NCI-H2107 (cell line): Measurements from ENCODE around the gene FNIP1.
"Not testable (repeated sequence)": the region's sequence is repeated elsewhere in the genome, so short reads cannot be mapped to it uniquely, and the experiment has no call there.

Source experiments
- DNase-seq: peaks from one replicate; lab custom pipeline; 2025; lab: John Stamatoyannopoulos, UW

Gene FNIP1

DNA sequence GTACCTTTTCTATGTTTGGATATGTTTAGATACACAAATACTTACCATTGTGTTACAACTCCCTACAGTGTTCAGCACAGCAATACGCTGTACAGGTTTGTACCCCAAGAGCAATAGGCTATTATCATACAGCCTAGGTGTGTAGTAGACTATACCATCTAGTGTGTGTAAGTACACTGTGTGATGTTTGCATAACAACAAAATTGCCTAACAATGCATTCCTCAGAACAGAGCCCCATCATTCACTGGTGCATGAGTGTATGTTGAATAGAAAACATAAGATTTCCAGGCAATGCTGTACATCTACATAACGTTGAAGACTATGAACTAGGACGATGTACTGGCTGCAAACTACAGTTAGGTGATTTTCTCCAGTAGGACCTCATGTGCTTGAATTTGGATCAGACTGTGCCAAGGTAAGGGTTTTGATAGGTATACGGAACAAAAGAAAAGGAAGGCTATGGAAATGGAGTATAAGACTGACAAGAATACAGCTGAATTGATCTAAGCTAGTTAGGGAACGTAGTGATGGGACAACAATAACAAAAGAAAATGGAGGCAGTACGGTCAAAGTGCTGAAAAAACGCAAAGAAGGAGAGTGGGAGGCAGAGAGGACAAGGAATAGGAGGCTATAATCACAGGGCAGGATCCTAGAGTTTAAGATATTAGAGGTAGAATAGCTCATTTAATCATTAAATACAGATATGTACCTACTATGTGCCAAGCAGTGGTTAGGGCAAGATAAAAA lies 46.9 kb downstream of the FNIP1 start:
- no peak for DNase-seq

DNA sequence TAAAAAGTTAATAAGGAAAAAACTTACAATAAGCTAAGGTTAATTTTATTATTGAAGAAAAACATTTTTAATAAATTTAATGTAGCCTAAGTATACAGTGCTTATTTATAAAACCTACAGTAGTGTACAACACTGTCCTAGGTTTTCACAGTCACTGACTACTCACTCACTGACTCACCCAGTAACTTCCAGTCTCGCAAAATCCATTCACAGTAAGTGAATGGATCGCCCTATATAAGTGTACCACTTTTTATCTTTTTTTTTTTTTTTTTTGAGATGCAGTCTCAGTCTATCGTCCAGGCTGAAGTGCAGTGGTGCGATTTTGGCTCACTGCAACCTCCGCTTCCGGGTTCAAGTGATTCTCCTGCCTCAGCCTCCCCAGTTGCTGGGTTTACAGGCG lies 47.7 kb downstream of the FNIP1 start:
- DNase-seq, result no peak

DNA sequence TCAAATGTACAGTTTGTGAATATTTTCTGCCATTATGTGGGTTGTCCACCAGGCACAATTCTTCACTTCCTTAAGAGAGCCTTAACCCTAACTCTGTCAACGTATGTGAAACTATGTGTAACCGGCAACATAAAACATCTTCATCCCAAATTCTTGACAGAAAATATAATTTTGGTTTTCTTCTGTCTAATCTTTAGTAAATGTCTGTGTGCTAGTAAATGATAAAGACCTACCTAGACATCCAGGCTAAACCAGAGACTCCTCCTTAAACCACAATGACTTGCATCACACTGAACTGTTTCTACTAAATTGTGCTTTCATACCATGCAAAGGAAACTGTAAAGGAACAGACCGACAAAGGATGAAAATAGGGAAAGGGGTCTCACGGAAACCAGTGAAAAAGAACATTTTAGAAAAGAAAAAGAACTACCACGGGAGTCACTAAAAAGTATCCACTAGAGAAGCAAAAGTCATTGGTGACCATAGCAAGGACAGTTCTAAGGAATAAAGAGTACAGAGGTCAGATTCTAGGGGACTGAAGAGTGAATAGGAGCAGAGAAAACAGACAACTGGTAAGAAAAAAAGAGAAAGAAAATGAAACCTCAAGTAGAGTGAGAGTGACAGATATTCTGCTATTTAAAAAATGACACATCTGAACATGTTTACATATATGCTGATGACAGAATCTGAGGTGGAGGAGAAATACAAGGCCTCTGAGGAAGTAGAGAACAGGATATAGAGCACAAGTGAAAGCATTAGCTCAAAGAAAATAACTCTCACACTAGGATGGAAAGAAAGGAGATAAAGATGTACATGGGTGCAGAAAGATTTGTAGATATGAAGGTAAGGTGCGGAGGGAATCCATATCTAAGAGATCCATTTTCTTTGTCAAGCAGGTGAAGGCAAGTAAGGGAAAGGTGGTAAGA lies 49.4 kb downstream of the FNIP1 start:
- no peak for DNase-seq

DNA sequence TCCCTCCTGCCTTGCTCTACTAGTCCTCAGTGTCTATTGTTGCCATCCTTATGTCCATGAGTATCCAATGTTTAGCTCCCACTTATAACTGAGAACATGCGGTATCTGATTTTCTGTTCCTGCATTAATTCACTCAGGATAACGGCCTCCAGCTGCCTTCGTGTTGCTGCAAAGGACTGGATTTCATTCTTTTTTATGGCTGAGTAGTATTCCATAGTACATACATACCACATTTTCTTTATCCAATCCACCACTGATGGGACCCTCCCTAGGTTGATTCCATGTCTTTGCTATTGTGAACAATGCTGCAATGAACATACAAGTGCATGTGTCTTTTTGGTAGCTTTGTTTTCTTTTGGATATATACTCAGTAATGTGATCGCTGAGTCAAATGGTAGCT lies 50.4 kb downstream of the FNIP1 start:
- no peak for DNase-seq

DNA sequence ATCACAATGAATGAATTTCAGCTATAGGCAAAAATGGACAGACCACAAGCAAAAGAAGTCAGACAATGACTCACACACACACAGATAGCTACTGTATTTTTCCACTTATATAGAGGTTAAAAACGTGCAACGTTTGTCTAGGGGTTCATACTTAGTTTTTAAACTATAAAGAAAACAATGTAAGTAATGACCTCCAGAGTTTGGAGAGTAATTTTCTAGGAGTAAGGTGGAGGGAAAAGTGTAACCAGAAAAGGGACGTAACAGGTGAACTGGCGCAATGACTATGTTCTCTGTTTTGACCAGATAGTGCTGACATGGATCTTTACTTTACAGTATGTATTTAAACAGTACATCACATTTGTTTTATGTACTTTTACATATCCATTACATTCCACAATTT lies 51.1 kb downstream of the FNIP1 start:
- no peak for DNase-seq

DNA sequence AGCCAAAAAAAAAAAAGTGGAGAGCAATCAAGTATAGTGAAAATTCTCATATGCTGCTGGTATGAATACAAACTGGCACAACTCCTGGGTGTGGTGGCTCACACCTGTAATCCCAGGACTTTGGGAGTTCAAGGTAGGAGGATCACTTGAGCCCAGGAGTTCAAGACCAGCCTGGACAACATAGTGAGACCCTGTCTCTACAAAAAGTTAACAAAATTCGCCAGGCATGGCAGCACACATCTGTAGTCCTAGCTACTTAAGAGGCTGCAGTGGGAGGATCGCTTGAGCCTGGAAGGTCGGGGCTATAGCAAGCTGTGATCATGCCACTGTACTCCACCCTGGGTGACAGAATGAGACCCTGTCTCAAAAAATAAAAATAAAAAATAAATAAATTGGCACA lies 51.7 kb downstream of the FNIP1 start:
- DNase-seq, result no peak

DNA sequence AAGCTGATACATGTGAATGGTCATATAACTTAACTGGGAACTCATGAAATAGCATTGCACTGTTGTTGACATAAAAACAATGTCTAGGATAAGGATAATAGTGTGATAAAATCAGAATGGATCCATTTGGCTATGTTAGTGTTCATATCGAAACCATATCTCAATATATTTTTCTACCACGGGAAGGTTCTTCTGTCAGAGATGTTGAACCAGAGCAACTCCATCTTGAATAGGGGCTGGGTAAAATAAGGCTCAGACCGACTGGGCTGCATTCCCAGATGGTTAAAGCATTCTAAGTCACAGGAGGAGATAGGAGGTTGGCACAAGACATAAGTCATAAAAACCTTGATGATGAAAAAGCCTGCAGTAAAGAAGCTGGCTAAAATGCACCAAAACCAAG lies 56.3 kb downstream of the FNIP1 start:
- no peak for DNase-seq

DNA sequence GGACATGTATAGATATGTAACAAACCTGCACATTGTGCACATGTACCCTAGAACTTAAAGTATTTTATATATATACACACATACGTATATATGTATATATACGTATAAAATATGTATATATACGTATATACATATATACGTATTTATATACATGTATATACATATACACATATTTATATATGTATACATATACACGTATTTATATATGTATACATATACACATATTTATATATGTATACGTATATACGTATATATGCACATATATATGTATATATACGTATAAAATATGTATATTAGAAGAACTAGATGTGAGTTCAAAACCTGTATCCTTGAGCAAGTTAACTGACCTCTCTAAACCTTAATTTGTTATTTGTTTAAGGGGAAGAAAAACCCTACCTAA lies 61.4 kb downstream of the FNIP1 start:
- DNase-seq, result no peak

DNA sequence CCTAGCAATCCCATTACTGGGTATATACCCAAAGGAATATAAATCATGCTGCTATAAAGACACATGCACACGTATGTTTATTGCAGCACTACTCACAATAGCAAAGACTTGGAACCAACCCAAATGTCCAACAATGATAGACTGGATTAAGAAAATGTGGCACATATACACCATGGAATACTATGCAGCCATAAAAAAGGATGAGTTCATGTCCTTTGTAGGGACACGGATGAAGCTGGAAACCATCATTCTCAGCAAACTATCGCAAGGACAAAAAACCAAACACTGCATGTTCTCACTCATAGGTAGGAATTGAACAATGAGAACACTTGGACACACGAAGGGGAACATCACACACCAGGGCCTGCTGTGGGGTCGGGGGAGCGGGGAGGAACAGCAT lies 61.9 kb downstream of the FNIP1 start:
- DNase-seq, result not testable (repeated sequence)

DNA sequence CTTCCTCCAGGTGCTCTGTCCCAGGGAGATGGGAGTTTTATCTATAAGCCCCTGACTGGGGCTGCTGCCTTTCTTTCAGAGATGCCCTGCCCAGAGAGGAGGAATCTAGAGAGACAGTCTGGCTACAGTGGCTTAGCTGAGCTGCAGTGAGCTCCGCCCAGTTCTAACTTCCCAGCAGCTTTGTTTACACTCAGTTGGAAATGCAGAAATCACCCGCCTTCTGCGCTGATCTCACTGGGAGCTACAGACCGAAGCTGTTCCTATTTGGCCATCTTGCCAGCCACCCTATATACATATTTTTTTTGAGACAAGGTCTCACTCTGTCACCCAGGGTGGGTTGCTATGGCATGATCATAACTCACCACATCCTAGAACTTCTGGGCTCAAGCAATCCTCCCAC lies 67.5 kb downstream of the FNIP1 start:
- DNase-seq, result not testable (repeated sequence)

DNA sequence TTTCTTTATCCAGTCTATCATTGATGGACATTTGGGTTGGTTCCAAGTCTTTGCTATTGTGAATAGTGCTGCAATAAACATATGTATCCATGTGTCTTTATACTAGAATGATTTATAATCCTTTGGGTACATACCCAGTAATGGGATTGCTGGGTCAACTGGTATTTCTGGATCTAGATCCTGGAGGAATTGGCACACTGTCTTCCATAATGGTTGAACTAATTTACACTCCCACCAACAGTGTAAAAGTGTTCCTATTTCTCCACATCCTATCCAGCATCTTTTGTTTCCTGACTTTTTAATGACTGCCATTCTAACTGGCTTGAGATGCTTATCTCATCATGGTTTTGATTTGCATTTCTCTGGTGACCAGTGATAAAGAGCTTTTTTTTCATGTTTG lies 72.7 kb downstream of the FNIP1 start:
- DNase-seq, result not testable (repeated sequence)

DNA sequence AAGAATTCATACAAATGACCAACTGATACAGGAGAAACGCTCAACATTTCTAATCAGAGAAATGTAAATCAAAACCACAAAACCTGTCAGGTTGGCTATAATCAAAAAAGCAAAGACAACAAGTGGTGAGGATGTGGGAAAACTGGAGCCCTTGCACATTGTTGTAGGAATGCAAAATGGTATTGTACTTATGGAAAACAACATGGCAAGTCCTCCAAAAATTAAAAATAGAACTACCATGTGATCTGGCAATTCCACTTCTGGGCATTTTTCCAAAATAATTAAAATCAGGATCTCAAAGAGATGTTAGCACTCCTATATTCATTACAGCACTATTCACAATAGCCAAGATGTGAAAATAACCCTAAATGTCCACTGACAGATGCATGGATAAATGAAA lies 76.1 kb downstream of the FNIP1 start:
- DNase-seq, result peak; percentile 1

DNA sequence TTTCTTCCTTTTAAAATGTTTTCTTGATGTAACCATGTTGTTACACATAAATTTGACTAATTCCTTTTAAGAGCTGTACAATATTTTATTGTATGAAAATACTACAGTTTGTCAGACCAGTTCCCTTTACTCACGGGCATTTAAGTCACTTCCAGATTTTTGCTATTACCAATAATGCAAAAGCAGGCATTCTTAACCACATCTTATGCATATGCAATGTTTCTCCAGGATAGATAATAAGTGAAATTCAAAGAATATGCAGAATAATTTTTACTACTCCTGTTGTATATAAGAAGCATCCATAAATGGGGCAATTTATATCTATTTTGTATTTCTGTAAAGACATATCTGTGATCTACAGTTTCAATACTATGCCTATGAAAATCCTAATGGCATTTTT lies 77.3 kb downstream of the FNIP1 start:
- DNase-seq, result no peak

DNA sequence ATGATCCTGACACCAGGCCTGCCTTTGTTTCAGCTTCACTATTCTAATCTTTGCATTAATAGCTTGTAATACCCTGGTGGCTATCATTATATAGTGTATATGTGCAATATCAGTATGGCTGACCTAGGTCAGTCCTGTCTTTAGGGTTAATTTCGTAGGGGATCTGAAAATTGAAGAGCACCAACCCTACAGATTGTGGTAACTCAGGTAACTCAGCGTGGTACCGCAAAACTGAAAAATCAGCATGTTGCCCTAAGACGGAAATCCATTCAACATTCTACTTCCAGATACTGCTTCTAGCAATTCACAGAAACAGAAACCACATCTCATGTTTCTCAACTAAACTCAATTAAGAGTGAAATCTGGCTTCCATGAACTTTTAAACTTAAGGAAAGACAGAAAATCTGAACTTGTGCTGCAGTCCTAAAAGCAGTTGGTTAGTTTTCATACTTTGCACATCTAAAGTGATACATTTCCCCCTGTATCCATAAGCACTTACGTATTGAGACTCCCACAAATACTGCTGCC lies 78.3 kb downstream of the FNIP1 start:
- DNase-seq, result no peak

DNA sequence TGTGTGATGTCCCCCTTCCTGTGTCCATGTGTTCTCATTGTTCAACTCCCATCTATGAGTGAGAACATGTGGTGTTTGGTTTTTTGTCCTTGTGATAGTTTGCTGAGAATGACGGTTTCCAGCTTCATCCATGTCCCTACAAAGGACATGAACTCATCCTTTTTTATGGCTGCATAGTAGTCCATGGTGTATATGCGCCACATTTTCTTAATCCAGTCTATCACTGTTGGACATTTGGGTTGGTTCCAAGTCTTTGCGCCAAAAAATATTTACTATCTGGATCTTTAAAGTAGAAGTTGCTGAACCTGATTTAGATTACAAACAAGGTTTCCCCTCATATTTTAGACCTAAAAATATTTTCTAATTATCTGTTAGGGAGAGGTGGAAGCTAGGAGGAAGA lies 79.7 kb downstream of the FNIP1 start:
- DNase-seq, result not testable (repeated sequence)

DNA sequence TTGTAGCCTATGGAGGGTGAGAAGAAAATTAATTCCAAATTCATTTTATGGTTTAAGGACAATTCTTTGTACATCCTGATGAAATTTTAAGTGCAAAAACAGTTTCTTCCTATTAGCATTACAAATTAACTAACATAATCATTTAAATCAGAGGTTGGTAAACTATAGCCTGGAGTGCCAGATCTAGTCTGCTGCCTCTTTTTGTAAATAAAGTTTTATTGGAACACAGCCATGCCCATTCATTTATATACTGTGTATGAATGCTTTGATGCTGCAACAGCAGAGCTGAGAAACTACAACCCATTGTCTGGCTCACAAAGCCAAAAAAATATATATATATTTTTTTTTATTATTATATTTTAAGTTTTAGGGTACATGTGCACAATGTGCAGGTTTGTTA lies 80.2 kb downstream of the FNIP1 start:
- no peak for DNase-seq

DNA sequence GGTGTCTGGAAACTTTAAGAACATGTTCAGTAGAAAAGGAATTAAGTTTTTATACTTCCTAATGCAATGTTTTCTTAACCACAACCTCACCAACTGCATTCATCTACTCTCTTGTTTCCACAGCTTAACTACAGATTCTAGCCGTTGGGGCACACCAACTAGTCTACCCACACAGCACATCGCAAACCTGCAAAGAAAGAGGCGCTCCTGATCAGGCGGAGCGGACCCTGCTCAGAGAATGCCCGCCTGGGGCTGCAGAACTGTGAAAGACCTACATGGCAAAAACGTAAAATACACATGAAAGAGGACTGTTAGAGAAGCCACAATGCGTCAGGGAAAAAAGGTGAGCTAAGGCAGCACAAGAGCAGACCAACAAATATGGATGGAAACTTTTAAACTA lies 86.4 kb downstream of the FNIP1 start:
- DNase-seq, result no peak

DNA sequence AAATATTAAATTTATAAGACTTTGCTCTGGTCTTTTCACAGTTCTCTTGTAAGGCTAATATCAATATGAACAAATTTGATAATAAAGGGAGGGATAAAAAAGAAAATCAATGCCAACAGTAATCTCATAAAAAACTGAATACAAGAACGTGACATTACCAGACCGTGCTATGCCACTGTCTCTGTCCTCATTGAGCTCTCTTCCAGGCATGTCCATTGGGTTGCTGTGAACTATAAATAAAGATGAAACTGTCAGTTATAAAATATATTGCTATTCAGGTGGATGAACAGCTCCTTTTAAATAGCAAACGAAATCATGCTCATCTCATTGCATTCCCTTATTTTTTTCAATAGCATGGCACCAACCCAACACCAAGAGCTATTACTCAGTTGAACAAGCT lies 87.8 kb downstream of the FNIP1 start:
- no peak for DNase-seq

DNA sequence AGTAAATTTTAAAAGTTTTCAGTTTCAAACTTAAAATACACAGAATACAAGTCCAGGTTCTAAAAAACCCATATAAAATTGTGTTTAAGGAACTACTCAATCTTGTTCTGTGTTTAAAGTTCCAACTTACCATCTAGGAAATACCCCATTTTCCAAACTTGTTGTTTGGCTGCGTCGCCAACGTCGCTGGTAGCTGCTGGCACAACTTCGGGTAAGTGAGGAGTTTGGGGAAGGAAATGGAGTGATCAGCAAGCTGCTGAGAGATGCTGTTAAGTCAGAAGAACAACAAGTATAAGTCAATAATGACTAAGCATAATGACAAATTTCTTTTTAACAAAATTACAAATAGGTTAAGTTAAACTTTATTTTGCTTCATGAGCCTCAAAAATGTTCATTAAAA lies 90.5 kb downstream of the FNIP1 start:
- no peak for DNase-seq

DNA sequence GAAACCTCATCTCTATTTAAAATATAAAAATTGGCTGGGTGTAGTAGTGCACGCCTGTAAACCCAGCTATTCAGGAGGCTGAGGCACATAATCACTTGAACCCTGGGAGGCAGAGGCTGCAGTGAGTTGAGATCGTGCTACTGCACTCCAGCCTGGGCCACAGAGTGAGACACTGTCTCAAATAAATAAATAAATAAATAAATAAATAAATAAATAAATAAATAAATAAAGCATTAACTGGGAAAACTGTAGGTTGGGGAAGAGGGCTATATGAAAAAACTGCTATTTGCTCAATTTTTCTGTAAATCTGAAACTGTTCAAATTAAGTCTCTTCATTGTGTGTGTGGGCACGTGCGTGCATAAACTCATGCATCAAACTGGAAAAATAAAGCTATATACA lies 101.9 kb downstream of the FNIP1 start:
- no peak for DNase-seq

DNA sequence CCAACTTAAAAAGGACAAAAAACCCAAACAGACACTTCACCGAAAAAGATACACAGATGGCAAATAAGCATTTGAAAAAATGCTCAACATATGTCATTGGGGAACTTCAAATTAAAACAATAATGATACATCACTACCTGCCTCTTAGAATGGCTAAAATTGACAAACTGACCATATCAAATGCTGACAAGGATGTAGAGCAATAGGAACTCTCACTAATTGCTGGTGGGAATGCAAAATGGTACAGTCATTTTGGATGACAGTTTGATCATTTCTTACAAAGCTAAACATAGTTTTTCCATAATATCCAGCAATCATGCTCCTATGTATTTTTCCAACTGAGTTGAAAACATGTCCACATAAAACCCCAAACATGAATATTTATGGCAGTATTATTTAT lies 102.9 kb downstream of the FNIP1 start:
- no peak for DNase-seq

DNA sequence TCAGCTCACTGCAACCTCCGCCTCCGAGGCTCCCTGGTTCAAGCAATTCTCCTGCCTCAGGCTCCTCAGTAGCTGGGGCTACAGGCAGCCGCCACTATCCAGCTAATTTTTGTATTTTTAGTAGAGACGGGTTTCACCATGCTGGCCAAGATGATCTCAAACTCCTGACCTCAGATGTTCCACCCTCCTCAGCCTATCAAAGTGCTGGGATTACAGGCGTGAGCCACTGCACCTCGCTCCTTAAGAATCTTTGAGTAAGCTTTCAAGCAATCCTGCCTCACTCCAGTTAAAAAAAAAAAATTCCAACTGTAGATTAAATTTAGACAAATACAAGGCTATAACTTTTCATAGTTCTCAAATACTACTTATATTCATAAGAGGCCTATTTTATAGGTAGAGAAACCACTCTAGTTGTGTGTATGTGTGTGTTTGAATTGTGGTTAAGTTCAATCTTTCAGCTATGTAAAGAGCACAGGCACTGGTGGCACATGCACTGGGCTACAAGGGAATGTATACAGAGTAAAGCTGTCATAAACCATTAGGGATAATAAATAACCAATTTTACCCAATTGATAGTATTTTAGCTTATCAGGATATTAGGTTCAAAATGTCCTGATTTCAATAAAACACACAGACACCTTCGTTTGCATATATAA lies 111.2 kb downstream of the FNIP1 start:
- no peak for DNase-seq

DNA sequence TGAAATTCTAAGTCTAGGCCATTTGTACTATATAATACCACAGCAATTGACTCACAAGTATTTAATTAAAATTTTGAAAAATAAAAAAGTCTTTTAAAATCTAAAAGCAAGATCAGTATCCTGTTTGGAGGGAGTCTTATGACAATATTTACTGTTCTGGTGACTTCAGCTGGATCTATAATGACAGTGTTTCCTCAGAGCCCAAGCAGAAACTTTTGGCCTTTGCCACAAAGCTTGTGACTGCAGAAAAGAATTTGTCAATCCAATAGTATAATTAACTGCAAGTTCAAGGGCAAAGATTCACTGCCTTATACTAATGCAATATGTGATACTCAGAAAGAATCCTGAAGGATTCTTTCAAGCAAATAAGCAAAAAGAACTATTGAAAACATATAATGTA lies 112.2 kb downstream of the FNIP1 start:
- DNase-seq, result no peak
